ENCODE data around the gene PTPRC.
A peak's percentile ranks its signal among the peaks of the same experiment; 100 is the strongest.

Gene PTPRC

DNA sequence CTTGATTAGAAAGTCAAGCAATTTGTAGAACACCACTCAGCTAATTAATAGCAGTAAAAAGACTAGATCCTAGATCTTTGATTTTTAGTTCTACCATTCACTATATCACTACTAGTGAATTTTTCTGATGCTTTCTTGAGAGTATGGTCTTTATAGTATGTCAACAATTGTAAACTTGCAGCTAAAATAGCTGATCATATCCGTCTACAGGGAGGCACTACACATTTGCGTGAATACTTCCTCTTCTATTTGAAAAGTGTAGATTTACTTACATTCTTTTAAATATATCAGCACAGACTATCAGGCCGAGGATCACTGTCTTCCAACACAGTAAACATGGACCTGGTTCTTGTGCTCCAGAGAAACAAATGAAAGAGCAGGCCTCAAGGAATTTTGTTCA, 18.6 kb upstream of the PTPRC start:
- DNase-seq, result no peak

DNA sequence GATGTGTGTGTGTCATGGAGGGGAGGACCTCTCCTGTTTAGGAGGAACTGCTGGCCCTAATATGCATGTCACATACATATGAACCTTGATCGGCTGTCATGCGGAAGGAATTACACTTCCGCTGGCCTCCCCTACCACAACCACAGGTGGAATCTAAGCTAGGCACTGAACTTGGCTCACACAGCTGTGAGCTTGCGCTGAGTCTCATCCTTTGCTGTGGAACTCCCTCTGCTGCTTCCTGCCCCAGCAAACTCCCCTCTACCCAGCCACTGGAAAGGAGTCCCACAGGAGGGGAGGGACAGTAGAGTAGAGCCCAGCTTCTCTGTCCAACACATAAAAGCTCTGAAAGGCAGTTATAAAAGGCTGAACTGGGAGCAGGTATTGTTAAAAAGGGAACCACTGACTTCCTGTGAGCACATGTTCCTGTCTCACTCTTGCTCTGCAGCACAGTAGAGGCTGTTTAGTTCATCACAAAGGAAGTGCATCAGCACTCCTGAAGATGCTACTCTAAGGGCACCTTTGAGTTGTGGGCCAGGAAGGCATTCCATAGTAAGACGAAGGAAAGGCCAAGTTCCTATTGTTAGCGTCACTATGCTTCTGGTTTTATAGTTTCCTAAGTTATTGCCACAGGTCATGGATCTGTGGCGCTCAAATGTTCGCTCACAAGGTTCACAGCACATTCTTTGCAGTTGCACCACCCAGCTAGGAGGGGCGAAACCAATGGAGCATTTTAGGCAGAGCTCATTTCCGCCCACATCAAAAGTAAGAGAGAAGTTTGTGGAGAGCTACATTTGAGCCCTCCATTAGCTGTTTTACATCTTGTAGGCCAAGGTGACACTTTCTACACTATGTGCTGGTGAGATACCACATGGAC, 17.7 kb upstream of the PTPRC start:
- DNase-seq, result peak; percentile 78

DNA sequence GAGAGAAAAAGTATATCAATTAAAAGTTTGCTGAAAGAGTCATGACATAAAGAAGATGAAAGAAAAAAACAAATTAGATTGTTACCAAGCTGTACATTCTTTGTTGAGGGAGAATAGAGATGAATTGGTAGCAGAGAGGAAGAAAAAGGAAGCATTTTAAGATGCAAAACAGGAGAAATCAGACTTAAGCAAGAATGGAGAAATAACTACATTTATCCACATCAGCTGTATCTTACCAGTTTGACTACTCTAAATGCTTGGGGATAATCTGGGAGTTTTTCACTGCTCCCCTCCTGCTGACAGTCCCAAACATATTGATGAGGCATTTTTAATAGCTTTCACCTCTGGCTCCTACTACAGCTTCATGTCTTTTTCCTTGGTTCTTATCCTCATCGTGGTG, 16.8 kb upstream of the PTPRC start:
- no peak for DNase-seq

DNA sequence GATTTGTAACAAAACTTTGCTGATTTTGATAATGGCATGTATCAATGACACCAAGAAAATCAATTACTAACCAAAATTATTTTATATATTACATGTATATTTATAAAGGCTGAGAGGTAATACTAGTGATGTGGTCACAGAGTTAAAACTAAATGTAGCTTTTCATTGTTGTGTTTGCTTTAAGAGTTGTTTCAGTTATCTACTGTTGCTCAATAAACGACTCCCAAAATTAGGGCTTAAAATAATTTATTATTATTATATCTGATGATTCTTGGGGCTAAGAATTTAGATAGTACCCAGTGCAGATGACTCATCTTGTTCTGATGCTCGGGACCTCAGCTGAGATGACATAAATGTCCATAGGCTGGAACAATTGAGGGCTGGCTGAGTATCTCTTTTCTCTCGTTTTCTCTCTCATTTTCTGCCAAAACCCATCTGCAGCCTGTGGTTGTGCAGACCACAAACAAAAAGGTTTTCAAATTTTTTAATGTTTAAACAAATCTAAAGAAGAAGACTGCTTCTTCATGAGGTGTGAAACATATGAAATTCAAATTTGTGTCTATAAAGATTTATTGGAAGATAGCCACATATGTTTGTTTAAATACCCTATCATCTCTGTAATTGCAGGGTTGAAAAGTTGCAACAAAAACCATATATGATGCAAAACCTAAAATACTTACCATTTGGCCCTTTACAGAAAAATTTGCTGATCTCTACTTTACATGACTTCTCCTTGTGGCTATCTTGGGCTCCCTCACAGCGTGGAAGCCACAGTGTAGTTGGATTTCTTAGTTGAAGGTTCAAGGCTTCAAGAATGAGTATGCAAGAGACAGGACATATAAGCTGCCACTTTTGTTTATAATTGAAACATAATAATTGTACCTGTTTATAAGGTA, 14.8 kb upstream of the PTPRC start:
- DNase-seq, result peak; percentile 52

DNA sequence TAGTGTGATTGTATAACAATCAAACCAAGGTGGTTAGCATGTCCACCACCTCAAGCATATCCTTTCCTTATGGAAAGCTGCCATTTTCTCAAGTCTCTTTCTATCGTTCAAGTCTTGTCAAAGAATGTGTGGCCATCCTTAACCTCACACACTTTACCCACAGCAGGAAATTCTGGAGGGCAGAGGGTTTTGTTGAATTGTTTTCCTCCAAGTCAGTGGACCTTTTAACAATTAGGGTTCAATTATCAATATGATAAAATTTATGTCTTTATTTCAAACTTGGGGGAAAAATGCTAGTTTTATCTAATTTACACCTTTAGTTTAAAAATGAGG, 14.2 kb upstream of the PTPRC start:
- no peak for DNase-seq

DNA sequence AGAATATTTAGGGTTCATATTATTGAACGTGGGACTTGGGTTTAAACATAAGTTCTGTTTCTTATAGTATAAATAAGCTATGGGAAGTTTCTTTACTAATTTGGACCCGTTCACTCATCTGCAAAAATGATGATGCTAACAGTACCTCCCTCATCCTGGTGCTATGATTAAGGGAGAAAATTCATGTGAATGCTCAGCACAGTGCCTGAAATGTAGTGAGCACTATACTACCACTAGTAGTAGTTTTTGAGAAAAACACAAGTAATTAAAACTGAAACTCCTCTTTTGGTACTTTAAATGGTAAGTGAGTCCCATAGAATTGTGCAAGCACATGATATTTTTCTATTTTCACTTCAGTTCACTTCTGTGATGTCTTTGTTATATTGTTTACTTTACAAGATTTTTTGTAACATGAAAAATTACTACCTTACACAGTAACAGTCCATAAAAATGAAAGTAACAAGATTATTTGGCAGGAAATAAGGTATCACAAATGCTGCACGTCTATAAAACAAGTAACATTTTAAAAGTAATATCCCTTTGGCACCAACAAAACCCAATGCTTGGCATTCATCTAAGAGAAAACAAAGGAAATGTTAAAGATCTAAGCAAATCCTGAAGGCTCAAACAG, 11.3 kb upstream of the PTPRC start:
- DNase-seq, result peak; percentile 34

DNA sequence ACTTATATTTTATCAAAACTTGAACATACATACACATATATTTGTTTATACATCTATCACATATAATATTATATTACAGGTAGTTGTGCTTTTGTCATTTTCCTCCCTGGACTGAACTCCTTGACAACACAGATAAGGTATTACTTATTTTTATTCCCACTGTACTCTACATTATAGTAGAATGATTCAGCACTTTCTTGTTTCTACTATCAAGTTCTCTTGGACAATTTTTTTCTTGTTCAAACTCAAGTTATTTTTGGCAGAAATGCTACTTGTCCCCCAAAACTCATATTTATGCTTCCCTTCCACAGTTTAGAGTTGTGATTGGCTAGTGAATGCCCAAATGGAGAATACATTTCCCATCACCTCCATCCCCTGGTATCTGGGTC, 10.8 kb upstream of the PTPRC start:
- DNase-seq, result no peak

DNA sequence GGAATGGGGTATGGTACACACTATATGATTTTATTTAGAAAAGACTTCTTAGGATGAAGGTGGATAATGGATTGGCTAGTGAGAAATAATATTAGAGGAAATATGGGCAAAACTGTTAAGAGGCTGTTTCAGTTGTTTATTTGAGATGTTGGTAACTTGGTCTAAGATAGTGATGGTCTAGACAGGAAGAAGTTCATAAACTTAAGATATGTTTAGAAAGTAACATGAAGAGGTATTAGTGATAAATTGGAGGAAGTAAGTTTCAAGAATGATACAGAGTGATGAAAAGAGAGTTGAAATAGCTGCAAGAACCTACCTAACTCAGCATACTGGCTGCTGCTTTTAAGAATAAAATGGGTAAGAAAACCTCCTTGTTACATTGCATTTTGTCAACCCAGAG, 9.2 kb upstream of the PTPRC start:
- DNase-seq, result no peak

DNA sequence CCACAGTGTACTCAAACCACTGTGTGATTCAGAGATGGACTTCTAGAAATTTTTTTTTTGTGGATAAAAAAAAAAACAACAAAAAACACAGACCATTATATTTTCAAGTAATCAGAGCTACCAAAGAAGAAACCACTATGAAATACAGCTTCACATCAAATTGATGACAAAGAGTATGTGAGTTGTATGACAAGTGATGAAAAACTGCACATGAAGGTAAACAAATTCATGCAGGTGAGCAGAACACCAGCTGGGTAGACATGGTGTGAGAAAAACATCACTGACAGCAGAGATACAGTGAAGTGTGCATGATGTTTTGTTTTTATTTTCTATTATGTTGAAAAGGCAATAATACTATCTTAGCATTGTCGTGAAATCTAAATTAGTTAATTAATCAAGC, 8.0 kb upstream of the PTPRC start:
- no peak for DNase-seq

DNA sequence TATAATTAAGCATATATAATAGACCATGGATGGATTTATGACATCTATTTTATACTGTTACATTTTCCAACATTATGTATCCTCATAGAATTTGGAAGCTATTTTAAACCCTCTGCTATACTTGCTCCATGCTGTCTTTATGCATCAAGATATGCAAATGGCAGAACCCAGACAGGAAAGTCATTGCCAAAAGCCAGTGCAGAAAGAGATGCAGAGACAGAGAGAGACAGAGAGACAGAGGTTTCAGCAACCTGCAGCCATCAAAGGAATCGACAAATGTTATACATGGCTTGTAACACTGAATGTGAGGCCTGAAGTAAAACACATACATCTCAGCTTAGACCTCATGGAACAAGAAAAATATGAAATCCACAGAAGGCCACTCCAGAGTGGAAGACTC, 7.5 kb upstream of the PTPRC start:
- DNase-seq, result no peak

DNA sequence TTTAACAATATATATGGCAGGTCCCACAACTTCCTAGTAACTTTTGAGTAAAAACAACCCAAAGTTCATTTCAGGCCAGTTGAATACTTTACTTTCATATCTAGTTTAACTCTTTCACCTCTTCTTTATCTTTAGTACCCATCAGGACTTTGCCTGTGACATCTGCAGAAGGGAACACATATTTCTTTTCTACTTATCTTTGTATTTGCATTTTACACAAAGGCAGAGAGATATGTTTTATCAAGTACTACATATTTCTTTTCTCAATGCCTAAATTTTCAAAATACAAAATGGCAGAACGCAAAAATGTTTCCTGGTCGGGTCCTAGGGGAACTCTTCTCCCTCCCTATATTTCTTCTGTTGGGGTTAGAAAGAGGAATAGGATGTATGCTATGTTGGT, 6.8 kb upstream of the PTPRC start:
- no peak for DNase-seq

DNA sequence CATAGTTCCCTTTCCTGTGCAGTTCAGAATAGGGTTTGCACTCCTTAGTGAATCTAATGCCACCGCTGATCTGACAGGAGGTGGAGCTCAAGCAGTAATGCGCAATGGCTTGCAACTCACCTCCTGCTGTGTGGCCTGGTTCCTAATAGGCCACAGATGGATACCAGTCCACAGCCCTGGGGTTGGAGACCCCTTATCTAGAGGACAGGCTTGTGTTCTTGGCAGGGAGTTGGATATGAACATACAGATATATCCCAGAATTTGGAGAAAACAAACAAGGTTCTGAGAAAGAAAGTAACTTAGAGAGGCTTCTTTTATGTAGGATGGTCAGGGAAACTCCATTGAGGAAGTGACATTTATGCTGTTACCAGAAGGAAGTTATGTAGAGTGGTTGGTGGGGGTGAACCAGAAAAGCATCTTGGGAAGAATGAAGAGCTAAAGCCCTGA, 5.1 kb upstream of the PTPRC start:
- peak; percentile 51 for DNase-seq

DNA sequence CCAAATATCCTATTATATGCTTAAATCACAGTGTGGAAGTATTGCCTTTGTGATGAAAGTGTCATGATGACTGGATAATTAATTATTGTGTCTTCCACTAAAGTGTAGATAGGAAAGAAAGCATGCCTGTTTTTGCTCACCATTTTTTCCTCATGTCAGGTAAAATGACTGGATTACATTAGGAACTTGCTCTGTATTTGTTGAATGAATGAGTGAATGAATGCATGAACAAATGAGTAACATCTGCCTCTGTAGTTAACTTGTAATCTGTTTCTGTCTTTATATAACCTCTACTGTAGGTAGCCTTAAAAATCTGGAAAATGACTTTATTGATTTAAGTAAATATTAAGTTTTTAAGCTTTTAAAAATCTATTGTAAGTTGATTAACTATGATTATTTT, 2.9 kb upstream of the PTPRC start:
- no peak for DNase-seq

DNA sequence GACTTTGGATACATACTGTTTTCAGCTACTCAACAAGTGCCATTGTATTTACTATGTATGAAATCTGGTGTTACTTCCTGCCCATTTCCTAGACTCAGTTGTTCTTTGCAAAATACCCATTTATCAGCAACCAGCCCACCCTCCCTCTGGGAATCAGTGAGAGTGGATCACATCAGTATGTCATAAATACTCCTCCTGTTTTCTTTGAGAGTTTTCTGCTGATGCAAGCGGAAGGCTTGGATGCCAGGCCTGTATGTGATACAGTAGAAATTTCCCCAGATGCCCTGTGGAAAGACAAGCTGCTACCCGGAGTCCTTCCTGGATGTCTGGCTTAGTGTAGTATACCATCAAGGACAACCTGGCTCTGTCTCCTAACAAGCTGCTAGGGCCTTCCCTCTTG, 2.4 kb upstream of the PTPRC start:
- no peak for DNase-seq

DNA sequence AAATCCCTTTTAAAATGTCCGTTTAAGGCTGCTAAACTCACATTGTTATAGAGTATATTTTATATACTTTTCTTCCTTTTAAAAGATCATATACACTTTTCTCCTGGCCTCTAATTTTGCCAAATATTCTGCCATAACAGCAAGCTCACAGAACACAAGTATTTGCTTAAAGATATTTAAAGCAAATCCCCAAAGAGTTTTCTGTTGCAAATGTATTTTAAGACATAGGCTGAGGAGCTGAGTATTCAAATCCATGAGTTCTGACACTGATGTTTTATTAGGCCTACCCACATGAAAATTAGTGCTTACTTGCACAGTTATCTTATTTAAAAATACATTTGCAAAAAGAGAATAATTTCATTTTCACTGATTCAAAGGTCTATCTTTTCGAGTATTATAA, 1.7 kb upstream of the PTPRC start:
- no peak for DNase-seq

DNA sequence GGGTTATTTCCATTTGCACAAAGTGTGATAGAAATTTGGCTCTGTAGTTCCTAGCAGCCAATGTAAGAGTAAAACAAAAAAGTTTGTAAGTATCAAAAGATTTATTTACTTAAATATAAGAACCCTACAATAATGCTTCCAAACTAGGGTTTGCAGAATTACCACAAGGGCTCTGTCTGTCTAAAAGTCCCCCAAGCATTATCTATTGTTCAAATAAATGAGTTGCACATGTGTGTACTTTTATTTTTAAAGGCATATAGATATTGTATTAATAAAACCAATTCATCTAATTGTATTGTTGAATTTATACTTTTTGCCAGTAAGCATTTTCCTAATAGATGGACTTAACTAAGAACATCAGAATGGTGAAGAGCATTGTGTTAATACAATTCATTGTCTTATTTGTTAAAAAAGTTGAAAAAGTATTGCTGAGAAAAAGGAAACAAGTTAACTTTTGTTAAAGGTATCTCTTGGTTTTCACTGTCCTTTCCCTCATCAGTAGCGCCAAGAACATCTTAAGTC, 863 bp upstream of the PTPRC start:
- DNase-seq, result peak; percentile 37

DNA sequence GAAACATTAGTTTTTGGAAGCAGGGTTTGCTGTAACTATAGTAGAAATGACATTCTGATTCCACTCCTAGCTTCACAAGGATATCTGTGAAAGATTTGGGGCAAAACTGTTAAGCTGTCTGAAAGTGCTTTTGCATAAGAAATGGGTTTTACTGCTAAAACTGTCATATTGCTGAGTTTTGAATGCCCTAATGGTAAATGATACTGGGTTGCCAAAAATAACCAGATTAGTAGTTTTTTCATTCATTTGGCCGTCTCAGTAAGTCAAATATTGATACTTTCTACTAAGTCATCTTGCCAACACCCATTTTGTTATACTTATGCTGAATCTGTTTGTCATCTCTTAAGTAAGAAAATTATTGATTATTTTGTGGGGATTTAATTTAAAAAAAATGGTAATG, 399 bp upstream of the PTPRC start:
- DNase-seq, result peak; percentile 44

DNA sequence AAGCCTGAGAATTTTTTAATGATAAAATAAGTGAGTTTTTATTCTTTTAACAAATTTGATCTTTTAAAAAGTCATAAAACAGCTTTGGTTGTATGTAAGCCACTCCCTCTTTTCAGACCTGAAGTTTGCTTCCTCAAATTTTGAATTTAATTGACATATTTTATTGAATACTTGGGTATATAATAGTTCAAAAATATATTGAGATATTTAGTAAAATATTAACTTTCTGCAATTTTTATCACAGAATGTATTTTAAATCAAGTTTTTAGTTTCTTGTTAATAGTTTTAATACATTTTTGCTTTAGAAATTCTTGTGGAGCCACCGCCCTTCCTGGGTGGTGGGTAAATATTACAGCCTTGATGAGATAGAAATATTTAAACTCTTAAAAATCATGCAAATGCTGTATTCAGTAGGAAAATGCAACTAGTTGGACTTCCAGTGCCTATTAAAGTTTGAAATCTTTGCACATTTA, 867 bp downstream of the PTPRC start:
- DNase-seq, result peak; percentile 57

DNA sequence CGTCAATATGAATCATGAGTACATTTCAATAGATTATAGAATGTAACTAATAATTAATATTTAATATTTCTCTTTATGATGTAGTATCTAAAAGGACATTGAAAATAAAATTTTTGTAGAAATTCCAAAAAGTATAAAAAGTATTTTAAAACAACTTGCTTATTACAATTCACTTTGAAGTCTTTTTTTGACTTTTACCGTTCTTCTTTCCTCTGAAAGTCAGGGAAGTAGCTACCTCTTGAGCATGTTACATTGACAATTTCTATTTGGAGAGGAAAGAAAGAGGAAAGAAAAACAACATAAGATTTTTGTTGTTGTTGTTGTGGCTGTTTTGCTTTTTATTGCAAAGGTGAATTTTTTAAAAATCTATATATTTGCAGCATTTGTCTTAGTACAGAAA, 1.3 kb downstream of the PTPRC start:
- peak; percentile 37 for DNase-seq

DNA sequence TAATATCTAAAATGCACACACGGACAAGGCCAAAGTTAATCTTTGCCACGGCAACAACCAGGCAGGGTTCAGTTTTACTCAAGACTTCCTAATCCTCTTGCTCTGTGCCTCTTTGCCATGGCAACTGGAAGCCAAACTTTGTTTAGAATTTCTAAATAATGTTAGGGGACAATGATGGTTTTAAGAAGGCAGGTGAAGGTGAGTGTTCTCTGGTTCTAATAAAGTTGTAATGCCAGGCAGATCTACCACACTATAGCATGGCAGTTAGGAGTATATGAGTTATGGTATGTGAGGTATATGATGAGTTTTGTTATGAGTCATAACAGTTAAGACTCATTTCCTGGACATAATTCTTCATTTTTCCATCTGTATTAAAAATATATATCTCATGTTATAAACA, 2.7 kb downstream of the PTPRC start:
- DNase-seq, result peak; percentile 84

DNA sequence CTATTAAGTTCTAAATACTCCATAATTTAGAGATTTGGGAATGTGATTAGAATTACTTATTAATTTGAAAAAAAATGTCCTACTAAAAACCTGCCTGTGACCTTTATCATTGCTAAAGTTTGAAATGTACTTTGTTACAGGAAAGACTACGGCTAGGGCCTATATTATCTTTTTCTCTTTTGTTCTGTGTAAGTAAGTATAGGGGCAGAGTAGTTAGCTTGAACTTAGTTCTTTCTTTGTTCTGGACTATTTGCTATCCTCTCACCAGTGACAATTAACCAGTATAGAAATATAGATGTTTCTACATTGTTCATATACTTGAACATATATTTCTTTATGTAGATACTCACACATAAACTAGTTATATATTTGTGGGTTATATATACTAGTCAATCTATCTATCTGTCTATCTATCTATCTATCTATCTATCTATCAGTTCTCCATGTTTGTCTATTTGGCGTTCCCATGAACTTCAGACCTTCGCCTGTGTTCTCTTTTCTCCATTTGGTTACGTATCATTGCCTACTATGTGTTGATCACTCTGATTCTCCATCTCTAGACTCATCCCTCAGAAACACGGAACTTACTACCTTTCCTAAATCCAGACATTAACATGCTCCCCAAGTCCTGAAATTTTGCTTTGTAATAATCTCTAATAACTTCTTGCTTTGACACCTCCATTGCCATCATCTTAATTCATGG, 3.3 kb downstream of the PTPRC start:
- peak; percentile 47 for DNase-seq

DNA sequence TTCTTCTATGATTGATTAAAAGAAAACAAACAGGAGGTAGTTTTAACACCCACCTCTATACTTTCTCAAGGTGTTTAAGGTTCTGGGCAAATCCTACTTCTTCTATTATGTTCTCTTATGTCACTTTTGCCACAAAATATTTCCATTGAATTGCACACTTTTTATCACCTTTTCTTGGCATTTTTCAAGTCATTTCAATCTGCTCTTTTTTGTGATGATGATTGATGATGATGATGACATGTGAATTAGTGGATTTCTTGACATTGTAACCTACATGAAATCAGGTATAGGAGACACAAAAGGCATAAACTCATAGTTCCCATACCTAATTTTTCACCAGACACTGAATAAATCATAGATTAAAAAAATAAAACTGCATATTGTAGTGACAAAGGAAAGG, 4.1 kb downstream of the PTPRC start:
- no peak for DNase-seq

DNA sequence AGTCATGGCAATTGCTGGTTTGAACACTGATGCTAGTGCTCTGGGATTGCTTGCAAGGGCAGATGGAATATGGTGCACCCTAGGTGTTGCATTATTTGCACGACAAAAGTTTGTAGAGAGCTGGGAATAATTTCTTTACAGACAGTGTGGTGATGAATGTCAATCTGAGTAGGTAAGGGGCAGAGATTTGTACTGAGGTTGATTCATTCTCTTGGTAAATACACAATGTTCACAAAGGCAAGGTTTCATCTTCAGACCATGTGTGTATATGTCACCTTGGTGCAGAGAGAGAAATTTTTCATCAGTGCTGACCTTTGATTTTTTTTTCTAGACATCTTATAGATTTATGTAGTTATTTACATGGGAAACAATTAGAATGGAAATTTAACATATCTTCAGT, 5.0 kb downstream of the PTPRC start:
- DNase-seq, result no peak

Measured in CD4-positive, alpha-beta T cell treated with Interleukin-10 for 1 hour (primary cell).